ENCODE results near the gene MYL11.

Gene MYL11

GRCh38 chr16:30369938-30370455, 4.6 kb upstream of the MYL11 start:
- no peak for DNase-seq (ENCODE audit: low read depth in 1 of 2, low spot score in 1 of 2)

DNA sequence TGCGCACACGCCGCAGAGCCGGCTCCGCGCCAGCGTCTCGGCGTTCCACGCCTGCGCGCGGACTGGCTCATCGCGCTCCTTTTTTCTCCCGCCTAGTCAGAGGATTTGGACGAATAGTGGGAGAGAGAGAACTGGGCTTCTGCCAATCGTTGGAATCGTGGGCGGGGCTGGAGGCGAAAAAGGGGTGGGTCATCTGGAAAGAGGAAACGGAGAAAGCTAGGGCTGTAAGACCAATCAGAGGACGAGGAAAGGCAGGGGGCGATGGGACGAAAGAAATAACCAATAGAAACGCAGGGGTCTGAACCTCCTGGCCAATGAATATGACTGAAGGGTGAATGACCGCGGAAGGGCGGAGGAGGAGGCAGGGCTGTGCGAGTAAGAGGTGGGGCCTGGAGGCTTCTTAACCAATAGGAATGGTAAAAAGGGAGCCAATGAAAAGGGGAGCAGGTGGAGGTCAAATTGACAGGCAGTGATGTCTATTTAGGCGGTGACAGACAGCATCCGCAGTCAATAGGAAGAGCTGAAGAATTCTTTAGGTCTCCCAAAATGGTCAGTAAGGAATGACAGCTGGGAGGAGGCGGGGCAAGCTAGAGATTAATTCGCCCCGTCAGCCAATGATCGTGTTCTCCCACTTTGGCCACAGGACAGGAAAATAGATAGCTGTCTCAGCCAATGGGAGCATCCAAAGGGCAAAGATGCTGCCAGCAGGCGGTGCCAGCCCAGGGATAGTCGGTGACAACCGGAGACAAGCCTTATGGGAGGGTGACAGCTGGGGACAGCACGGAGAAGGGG, 4.0 kb upstream of the MYL11 start, which contains the start of gene TBC1D10B:
TBC1D10B (minus strand) TSS at position 39 of the 792 bp plus-strand sequence. CDS start 311 bp downstream, outside the sequence.
- DNase-seq (ENCODE audit: low read depth in 1 of 2, low spot score in 1 of 2) = peak; percentile 96 to 97

- no peak for DNase-seq (ENCODE audit: low read depth in 1 of 2, low spot score in 1 of 2)
These were observed 3.3 kb upstream of the MYL11 start for GRCh38 chr16:30371248-30371816.

DNA sequence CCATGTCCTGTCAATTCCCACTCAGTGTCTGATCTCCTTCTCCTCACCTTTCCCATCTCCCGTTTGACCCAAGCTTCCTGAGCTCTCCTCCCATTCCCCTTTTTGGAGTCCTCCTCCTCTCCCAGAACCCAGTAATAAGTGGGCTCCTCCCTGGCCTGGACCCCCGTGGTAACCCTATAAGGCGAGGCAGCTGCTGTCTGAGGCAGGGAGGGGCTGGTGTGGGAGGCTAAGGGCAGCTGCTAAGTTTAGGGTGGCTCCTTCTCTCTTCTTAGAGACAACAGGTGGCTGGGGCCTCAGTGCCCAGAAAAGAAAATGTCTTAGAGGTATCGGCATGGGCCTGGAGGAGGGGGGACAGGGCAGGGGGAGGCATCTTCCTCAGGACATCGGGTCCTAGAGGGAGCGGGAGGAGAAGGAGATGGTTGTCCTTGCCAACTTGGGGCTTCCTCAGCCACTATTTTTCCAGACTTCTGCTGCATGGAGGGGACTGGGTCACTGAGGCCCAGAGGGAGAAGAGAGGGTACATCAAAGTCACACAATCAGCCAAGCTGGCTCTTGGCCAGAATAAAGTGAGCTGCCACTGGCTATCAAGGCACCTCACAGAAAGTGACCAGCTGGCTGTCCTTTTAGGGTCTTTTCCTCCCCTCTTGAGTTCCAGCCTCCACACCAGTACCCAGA, 2.4 kb upstream of the MYL11 start:
- no peak for DNase-seq (ENCODE audit: low read depth in 1 of 2, low spot score in 1 of 2)

GRCh38 chr16:30372725-30373124, 1.9 kb upstream of the MYL11 start:
- DNase-seq (ENCODE audit: low read depth in 1 of 2, low spot score in 1 of 2) = no peak

DNA sequence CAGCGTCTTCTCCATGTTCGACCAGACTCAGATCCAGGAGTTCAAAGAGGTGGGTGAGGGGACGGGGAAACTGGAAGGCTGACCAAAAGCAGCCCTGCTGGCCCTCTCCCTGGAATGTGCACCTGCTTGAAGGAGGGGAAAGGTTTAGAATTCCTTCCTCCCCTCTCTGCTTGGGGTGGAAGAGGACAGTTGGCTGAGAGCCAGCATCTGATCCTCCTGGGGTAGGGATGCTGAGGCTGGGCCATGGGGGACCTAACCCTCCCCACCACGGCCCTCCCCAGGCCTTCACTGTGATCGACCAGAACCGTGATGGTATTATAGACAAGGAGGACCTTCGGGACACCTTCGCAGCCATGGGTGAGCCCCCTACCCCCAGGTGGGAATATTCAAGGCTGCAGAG, 1.3 kb downstream of the MYL11 start:
- no peak for DNase-seq (ENCODE audit: low read depth in 1 of 2, low spot score in 1 of 2)

DNA sequence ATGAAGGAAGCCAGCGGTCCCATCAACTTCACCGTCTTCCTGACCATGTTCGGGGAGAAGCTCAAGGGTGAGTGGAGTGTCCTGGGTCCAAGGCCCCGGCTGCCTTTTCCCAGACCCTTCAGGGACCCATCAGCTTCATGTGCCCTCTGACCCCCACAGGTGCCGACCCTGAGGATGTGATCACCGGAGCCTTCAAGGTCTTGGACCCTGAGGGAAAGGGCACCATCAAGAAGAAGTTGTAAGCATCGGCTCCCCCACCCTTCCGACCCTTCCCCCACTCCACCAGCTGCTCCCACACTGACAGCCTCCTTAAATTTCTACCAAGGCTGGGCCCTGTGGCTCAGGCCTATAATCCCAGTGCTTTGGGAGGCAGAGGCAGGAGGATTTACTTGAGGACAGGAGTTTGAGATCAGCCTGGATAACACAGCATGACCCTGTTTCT, 1.9 kb downstream of the MYL11 start:
- no peak for DNase-seq (ENCODE audit: low read depth in 1 of 2, low spot score in 1 of 2)

DNA sequence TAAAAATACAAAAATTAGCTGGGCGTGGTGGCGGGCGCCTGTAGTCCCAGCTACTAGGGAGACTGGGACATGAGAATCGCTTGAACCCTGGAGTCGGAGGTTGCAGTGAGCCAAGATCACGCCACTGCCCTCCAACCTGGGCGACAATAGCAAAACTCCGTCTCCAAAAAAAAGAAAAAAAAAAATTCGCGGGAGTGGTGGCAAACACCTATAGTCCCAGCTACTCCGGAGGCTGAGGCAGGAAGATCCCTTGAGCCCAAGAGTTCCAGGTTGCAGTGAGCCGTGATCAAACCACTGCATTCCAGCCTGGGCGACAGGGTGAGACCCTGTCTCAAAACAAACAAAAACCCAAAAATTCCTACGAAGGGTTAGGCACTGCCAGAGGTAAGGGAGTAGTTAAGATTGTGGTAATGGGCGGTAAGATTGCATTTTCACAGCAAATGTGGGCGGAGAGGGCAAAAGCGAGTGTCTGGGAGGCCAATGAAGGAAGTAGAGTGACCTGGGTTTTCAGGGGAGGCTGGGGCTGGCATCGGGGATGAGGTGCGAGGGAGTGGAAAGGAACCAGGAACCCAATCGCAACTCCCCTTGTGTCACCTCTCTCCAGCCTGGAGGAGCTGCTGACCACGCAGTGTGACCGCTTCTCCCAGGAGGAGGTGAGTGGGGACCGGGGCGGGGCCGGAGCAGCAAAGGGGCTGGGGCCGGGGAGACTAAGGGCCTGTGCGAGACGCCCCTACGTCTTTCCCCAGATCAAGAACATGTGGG, 2.6 kb downstream of the MYL11 start:
- no peak for DNase-seq (ENCODE audit: low read depth in 1 of 2, low spot score in 1 of 2)

DNA sequence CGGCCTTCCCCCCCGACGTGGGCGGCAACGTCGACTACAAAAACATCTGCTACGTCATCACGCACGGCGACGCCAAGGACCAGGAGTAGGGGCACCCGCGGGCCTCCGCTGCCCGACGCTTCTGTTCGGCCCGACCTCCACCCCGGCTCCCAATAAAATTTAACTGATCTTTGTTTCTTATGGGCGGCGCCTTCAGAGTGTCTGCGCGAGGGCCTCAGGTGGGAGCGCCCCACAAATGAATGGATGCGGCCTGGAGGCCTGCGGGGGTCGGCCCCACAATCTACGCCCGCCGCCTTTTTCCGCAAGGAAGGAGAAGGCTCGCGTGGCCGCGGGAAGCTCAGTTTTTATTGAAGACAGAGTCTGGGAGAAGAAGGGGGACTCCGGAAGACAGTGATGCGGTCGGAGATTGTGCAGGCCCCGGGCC, 3.2 kb downstream of the MYL11 start:
- peak; percentile 78 to 79 for DNase-seq (ENCODE audit: low read depth in 1 of 2, low spot score in 1 of 2)

GRCh38 chr16:30378236-30379157, 3.9 kb downstream of the MYL11 start:
- peak; percentile 99 to 100 for DNase-seq (ENCODE audit: low read depth in 1 of 2, low spot score in 1 of 2)

DNA sequence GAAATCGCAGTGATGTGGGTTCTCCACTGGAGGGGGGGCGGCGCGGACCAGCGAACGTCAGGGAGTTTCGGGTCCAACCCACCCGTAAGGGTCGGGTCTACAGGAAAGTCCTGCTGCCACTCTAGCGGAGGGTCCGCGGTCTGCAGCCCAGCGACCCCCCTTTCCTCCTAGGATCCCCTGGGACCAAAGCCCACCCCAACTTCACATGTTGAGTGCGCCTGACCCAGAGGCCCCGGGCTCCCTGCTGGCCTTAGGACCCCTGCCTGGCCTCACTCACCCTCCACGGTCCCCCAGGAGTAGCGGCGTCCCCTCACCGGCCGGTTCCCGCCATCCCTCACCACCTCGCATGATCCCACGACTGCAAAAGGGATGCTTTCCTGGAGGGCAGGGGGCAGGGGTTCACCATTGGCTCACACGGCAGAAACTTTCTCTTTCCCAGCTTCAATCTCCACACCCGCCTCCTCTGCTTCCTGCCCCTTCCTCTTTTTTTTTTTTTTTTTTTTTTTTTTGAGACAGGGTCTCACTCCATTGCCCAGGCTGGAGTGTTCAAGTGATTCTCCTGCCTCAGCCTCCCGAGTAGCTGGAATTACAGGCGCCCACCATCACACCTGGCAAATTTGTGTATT, 4.7 kb downstream of the MYL11 start:
- DNase-seq (ENCODE audit: low read depth in 1 of 2, low spot score in 1 of 2) = no peak

GRCh38 chr16:30380072-30380802, 5.6 kb downstream of the MYL11 start:
- DNase-seq (ENCODE audit: low read depth in 1 of 2, low spot score in 1 of 2) = no peak

GRCh38 chr16:30380803-30381208, 6.2 kb downstream of the MYL11 start:
- DNase-seq (ENCODE audit: low read depth in 1 of 2, low spot score in 1 of 2) = no peak

GRCh38 chr16:30381291-30382041, 6.9 kb downstream of the MYL11 start:
- no peak for DNase-seq (ENCODE audit: low read depth in 1 of 2, low spot score in 1 of 2)

DNA sequence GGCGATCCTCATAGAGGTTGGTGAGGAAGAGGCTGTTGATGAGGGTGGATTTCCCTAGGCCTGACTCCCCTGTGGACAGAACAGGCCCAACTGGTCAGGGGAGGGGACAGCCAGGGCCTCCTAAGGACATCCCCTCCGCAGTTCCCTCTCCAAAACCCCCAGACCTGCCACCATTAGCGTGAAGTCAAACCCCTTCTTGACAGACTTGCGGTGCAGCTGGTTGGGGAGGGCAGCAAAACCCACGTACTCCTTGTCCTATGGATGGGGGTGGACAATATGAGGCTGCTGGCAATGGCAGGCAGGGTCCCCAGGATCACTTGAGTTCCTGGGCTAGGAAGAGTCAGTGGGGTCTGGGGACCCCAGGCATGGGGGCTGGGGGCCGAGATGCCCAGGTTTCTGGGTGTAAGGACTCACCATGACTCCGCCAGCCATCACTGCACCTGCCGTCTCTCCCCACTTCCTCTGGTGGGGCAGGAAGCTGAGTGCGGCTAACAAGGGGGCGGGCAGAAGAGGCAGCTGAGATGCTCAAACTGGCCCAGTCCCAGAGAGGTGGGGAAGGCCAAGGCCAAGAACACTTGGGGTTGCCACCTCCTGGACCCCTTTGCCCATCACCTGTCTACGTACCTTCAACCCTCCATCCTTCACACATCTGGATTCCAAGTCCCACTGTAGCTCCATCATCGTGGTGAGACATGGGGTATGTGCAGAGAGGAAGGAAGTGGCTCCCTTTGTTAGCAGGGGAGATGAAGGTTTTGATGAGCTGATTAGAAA, 7.7 kb downstream of the MYL11 start, which contains the start of gene SEPTIN1:
SEPTIN1 (minus strand) TSS at position 451 of the 771 bp plus-strand sequence; CDS start at position 432, 19 bp downstream.
- DNase-seq (ENCODE audit: low read depth in 1 of 2, low spot score in 1 of 2) = peak; percentile 55 to 66

DNA sequence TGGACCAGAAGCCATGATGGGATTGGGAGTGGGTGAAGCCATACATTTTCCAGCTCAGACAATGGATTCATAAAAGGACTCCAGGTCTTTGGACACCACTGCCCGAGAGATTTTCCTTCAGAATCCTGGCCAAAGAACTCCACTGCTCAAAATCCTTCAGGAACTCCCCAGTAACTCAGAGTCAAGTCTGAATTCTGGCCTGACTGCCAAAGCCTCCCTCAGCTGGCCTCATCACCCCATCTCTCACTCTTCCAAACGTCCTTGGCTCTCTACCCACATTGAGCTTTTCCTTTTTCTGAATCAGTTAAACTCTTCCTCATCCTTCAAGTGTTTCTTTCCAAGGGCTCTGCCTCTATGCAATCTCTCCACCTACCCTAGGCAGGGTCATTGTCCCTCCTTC, 8.9 kb downstream of the MYL11 start:
- no peak for DNase-seq (ENCODE audit: low read depth in 1 of 2, low spot score in 1 of 2)

DNA sequence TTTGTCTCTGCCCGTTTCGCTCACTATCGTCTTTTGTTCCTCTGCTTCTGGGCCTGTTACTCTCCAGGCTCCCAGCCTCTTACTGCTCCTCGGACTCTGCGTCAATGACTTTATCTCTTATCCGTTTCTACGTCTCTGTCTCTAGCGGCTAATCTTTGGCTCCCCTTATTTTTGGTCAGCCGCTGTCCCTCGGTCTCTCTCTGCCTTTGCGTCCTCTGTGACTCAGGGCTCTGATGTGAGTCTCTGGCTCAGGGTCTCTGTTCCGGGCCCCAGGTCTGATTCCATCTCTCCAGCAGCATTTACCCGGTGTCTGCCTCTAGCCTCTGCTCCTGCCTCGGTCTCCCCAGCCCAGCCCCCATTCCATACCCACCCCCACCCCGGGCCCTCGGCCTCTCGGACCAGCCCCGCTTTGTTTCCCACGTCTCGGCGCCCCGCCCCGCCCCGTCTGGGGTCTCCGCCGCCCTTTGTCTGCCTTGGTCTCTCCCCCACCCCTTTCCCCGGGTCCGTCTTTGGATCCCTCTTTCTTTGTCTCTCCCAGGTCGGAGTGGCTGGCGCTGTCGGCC, 20.1 kb downstream of the MYL11 start:
- DNase-seq (ENCODE audit: low read depth in 1 of 2, low spot score in 1 of 2) = no peak
